NCI-H226 (cell line): ENCODE measurements around the gene C10orf105.
A peak's percentile ranks its signal among the peaks of the same experiment; 100 is the strongest.

Source experiments
- DNase-seq: peaks from one replicate; pipeline ENCODE4 v3.0.0-alpha.2; 2015

Gene C10orf105

DNA sequence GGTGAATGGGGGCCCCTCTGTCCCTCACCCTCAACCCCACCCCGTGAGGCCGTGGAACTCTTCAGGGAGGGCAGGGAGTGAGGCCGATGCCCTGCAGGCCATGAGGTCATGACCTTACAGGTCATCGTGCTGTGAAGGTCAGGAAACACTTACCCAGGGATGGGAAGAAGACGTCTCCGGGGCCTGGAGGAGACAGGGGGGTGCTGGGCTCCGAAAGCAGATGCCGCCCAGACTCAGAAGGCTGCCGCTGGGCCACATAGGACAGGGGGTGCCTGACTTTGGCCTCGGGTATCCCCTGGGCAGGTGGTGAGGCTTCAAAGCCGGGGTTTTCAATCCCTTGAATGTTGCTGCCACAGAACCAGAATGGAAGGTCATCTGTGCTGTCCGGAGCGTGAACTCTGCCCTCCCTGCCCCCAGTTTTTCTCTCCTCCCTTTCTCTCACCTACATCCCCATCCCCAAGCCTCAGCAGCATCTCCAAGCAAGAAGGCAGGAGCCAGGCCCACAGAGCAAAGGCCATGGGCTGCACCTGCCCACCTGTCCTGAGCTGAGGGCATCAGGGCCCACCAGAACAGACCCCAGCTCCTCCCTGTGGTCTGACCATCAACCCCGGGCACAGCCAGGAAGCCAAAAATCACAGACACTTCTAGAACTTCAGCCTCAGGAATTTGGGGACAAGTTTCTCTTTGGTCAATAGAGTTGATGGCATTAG lies 32.1 kb upstream of the C10orf105 start:
- no peak for DNase-seq

DNA sequence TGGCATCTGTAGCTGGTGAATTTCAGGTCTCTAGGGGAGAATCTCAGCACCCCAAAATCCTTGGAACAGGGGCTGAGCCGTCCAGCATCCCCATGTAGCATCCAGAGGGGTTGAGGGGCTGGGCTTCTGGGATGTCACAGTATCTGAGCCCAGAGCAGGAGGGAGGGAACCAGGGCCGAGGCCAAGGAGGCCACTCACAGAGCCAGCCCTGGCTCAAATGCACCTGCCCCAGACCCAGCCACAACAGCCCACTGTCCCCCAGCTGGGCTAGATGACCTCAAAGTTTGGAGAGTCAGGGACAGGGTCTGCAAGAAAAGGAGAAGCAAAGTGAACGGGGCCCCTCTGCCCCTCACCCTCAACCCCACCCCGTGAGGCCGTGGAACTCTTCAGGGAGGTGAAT lies 31.4 kb upstream of the C10orf105 start:
- no peak for DNase-seq

DNA sequence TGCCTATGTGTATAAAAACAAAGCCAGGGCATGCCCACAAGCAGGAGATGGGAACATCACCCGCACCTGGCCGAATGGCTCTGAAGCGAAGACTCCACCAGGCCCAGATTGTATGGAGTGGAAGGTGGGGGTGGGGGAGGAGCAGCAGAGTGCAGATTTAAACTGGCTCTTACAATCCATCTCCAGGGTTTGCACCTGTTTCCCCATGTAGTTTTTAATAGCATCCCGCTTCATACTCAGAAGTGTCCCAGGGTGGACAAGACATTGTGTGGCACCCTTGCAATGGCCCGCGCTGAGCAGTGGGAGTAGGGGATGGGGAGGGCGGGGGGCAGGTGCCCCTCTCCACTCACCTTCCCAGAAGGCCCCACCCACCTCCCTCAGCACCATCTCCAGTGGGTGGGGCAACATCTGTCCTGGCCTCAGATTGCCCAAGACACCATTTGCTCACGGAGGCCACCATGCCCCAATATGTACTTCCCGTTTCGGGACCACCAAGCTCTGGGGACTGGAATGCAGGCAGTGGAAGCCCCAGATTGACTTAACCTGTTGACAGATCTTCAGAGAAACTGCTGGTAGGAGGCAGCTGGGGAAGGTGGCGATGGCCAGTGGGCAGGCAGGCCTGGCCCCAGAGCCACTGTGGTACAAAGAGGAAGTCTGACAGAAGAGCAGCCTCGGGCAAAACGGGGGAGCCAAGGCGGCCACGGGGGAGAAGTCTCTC lies 30.7 kb upstream of the C10orf105 start:
- no peak for DNase-seq

DNA sequence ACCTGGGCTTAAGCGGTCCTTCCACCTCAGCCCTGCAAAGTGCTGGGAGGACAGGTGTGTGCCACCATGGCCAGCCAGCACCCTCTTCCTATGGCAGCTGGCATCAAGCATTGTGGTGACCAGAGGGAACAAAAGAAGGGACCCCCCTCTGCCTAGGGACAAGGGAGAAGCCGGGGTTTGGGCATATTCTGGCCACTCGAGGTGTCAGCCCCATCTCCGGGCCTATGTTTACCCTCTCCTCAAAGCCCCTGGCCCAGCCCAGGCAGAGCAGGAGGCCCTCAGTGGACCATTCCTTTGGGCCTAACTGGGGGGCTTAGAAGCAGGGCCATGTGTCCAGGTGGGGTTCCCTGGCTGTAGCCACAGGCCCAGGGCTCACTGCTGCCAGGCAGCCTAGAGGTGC lies 29.8 kb upstream of the C10orf105 start:
- DNase-seq, result no peak

DNA sequence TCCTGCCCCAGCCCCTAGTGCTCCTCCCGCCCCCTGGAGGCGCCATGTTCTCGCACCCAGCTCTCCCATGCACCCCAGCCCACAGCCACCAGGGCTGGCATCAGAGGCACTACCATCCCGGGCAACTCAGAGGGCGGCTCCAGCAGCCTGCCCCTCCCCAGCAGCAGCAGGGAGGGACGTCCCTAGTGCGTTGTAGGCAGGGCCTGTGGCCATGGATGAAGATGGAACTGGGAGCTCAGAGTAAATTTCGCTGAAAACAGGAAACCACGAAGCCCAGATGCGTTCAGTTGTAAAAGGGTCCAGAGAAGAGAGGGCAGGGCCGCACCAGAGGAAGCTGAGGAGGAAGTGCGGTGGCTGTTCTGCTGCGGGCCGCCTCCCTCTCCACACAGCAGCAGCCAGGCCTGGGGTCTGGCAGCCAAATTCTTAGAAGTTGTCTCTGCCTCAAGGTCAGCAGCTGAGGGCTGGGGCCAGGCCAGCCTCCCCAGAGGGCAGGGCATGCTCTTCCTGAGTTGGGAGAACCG lies 29.2 kb upstream of the C10orf105 start:
- DNase-seq, result no peak

DNA sequence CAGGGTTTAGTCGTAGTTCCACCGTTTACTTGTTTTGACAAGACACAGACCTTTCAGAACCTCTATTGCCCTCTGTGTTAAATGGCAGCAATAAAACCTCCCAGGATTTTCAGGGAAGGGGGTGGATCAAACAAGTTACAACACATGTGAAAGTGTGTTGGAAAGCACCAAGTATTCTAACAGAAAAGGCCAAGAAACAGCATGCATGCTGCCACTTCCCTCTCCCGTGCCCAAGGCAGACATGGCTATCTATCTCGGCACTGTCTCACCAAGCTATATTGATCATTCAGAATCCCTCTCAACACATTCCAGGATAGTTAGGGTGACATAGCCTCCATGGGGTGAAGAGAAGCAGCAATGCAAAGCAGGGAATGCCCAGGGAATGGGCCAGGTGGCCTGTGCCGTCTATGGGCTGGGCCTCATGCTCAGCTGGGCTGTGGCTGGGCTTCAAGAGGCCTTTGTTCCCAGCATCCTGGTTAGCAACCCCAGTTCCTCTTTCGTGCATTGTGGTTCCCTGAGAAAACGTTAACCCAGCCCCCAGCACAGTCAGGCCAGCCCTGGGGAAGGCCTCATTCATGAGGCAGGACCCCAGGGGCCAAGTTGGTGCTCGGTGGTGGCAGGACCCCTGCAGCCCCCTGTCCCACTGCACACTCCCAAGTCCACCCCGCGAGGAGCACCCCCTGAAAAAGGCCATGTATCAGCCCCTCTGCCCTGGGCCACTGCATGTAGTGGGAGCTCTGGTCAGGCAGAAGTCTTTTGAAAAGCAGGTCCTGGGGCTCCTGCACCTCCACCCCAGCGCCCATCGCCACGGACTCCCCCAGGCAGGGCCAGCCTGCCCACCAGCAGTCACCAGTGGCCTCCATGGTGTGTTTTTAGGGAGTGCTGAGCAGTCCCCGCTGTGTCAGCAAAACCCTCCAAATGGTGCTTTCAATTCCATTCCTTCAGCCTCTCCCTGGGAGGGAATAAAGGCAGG lies 28.3 kb upstream of the C10orf105 start:
- DNase-seq, result no peak

DNA sequence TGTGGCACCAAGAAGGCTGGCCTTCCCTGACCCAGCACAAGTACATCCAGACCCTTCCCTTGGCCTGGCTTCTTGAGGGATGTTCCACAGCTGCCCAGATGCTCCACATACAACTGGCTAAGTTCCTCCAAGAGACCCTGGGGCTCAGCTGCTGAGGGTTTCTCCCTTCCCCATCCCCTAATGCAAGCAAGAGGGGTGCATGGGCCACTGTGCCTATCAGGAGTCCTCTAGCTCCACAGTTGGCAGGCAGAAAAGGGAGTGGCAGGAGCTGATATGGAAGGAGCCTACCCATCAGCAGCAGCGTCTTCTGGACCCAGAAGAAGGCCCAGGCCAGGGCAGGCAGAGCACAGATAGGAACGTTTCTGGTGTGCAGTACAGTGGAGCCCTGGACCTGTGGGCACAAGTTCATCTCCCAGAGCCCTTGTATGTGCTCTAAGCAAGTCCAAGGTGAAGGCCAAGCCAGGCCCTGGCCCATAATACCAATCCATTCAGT lies 27.5 kb upstream of the C10orf105 start:
- DNase-seq, result no peak

DNA sequence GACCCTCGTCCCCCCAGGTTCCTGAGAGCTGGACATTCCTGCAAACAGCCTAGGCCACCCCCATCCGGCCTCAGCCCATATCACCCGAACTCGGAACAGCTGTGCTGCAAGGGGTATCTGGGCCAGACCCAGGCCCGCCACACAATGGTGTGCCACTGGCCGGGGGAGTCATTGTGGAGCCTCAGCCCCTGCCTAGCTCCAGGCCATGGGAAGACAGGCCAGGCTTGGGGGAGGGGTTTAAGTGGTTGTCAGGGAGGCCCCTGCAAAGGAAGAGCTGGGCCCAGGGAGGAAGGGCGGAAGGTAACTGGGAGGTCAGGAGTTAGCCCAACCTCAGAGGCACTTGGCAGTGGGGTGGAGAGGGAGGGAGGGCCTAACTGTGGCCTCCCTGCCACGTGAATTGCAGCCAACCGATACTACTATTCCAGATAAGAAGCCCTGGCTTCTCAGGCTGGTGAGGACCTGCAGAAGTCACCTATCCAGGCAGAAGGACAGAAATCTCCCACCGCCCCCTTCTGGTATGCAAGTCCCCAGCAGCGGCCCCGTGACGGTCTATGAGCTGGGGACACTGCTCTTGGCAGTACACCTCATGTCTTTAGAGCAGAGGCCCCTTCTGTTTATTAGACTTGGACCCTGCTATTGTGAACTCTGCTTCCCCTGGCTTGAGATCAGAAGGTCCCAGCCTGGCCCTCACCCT lies 26.9 kb upstream of the C10orf105 start:
- DNase-seq, result peak; percentile 25

DNA sequence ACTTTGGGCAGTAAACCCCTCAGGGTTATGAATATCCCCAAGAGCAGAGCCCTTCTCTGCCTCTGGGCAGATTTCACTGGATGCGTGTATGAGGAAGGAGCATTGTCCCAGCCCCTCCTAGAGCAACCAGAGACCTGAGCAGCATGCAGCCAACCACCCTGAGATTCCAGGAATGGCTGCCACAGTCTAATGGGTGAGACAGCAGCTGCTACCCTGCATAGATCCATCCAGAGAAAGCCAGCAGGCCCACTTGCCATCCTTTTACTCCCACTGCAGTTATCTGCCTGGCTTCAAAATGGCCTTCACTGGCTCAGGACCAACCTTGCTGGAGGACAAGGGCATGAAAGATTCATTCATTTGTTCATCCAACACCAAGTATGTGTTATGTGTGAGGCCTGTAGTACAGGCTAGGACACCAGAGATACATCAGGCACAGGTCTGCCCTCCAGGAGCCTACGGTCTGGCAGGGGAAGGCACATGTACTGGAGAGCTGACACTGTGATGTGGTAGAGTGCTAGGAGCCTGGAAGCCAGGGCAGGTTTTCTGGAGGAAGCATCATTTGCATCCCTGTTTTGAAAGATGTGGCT lies 26.2 kb upstream of the C10orf105 start:
- DNase-seq, result no peak

DNA sequence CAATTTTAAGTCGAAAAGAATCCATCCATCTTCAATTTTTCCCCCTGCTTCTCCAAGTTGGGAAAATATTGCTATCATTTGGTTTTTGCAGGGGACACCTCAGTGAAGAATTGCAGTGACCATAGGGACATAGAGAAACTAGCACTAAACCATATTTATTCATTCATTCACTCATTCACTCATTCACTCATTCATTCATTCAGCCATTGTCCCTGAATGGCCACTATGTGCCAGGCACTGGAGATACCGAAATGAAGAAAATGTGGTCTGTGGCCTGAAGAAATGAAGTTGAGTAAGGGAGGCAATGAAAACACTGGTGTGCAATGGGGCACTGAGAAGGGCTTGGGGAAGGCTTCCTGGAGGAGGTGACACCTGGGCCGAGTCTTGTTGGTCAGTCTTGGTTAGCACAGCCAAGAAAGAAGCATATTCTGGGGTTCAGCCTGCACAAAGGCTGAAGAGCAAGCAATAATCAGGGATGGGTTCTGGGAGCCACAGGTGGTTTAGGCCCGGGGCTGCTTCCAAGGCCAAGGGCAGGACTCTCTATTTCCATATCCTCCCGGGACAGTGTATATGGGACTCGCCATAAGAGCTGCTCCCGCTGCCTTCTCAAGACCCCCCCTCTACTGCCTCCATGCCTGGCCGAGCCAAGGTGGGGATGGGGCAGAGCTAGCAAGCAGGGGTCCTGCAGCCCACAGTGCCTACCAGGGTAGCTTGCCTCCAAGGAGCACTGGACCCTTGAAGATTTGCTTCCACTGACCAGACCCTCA lies 25.5 kb upstream of the C10orf105 start:
- DNase-seq, result no peak

DNA sequence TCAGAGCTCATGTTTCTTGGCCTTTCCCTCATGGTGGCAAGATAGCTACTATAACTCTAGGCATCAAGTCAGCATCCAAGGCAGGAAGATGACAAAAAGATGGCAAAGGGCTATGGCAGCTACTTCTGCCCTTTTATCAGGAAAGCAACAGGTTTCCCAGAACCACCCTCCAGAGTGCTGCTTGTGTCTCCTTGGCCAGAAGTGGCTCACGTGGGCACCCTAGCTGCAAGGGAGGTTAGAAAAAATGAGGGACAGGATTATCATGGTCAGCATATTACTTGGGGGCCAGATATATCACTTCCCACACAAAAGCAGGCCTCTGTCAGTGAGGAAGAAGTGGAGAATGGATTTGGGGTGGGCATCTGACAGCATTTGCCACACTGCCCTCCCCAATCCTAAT lies 24.3 kb upstream of the C10orf105 start:
- DNase-seq, result no peak

DNA sequence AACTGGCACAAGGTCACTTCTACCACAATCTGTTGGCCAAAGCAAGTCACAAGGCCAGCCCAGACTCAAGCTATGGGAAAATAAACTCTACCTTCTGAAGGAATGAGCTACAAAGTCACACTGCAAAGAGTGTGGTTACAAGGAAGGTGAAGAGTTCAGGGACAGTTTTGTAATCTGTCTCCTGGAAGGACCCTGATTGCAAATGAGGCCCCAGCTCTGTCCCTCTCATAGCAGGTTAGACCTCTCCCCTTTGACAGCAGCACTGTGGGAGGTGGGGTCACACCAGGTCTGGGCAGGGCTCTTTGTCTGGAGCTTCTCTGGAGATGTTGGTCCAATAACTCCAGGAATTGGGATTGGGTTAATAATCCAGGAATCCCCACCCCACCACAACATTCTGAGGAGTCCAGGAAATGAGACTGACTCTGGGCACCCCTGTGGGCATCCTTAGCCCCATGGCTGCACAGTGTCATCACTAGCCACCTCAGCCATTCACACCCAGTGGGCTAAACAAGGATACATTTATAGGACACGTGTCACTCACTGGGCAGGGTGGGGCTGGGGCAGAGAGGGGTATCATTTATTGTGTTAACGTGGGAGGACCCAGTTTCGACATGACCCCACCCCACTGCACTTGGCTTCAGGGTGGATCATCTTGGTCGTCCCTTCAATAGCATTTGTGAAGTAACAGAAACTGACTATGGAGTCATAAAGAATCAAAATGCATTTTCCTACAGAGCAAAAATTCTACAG lies 23.7 kb upstream of the C10orf105 start:
- no peak for DNase-seq

DNA sequence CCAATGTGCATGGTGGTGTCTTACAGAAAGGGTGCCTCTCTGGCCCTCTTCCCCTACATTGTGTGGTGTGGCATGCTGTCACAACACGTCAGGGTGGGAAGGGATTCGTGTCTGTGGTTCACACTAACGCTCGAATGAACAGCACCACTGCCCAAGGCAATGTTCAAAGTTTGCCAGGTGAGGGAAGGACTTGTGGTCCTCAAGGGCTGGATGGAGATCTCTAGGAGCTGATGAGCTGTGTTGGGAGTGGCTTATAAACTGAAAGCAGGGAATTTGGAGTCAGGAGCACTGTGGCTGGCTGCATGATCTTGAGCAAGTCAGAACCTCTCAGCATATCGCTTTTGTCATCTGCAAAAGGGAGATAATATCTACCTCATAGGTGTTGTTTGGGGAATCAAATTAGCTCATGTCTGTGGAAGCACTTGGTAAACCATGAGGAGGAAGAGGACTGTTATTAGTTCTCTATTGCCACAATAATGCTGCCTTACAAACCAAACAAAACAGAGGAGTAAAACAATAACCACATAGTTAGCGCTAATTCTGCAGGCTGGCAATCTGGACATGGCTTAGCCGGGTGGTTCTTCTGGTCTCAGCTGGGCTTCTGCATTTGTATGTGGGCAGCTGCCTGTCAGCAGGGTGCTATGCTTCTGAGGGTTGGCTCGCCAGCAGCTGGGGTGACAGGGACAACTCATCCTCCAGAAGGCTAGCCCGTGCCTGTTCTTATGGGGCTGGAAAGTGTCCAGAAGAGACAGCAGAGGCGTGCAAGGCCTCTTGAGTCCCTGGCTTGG lies 22.9 kb upstream of the C10orf105 start:
- no peak for DNase-seq

DNA sequence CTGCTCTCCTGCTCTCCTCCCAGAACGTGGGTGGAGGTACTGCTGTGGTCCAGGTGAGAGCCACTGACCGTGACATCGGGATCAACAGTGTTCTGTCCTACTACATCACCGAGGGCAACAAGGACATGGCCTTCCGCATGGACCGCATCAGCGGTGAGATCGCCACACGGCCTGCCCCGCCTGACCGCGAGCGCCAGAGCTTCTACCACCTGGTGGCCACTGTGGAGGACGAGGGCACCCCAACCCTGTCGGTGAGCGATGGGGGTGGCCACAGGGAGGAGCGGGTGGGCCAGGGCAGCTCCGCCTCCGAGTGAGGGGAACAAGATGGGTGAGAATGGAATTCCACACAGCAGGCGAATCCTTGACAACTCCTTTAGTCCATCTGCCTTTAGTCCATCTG lies 22.1 kb upstream of the C10orf105 start:
- DNase-seq, result no peak

DNA sequence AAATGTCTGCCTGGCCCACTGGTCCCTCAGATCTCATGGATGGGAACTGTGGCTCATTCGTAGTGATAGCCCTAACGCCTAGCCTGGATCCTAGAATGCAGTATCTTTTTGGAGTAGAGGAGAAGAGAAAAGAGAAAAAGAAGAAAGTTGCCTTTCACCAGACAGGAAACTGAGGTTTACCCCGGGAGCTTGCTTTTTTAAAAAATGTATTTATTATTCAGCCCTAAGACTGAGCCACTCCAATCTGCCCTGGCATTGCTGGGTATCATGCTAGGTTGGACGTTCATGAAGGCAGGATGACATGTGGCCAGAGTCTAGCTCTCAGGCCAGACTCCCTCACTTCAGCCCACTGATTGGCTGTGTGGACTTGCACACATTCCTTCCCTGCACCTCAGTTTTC lies 21.5 kb upstream of the C10orf105 start:
- no peak for DNase-seq

DNA sequence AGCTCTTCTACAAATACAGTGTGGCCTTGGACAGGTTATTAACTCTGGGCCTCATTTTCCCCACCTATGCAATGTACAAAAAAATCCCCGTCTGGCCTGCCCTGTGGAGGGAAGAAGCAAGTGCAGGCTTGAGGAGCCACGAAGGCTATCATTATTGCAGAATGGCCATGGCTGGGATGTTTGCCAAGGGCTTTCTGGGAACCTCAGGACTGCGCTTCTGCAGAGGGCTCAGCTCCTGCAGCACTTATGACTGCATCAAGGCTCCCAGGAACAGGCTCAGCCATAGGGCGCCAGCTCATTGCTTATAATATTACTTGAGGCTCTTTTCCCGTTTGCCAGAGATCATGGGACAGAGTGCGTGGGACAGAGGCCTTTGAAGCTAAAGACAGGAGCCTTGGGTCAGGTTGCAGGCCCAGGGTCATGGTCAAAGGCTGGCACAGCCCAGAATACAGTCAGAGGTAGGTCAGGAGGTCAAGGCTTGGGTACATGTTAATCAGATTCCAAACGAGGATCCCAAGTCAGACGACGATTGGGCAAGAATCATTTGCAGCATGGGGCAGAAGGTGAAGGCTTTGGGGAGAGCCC lies 20.6 kb upstream of the C10orf105 start:
- peak; percentile 36 for DNase-seq

DNA sequence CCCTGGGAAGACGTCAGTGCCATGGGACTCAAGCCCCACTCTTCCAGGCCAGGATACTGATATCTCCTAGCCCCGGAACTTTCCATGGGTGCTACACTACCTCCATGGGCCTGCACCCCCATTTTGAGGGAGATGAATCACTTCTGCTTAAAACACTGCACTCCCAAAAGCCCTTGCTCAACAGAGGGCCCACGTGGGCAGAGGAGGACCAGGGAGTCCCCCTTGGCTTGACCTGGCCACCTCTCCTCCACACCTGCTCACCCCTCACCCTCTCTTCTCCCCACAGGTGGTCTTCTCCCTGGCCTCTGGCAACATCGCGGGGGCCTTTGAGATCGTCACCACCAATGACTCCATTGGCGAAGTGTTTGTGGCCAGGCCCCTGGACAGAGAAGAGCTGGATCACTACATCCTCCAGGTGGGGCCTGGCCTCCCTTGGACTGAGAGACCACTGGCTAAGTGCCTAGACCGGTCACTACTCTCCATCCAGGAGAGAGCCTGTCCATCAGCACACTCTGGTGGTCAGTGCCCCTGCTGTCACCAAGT lies 19.9 kb upstream of the C10orf105 start:
- DNase-seq, result no peak

DNA sequence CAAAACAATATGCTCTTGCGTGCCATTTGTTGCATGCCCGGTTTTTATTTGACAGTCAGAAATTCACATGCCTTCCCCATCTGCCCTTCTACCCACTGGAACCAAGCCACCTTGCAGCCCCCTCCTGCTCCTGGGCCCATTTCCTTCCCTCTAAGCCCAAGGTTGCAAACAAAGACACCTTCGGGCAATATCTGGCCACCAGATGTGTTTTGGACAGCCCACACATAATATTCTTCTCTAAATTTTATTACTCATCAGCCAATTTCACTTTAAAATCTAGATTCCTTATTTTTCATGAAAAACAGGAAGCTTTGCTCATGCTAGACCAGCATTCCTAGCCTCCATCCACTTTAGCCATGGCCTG lies 18.2 kb upstream of the C10orf105 start:
- DNase-seq, result no peak
